ENCODE data around the gene CACNG7. TPM values are rescaled to one million over a fixed set of nuclear protein-coding genes. Genes with fewer than 3 reads are reported as not detected.
A peak's percentile ranks its signal among the peaks of the same experiment; 100 is the strongest.

Gene CACNG7
- total and polyA plus RNA-seq, 4 donors, result not detected

DNA sequence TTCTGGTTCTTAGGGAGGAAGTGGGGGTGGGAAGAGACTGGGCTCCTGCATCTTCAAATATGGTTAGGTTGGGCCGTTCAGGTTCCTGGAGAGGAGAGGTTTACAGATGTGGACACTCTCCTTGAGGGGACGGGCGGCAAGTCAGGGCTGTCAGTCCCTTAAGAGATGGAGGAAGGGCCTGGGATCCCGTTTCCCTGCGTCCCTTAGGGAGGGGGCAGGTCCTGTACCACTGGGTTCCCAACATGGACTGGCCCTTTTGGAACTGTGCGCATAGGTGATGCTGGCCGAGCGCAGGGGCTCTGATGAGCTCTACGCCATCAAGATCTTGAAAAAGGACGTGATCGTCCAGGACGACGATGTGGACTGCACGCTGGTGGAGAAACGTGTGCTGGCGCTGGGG lies 10.9 kb upstream of the CACNG7 start:
- H3K4me3 ChIP-seq (ENCODE audit: low read length in 2 of 2), result no peak overlapping the region
- DNase-seq (no peak), ATAC-seq (ENCODE audit: low FRiP score) (no peak)
- intact Hi-C loops (cut with DNase I), result no loop called here
- no peaks in the 10 kb centered on the region for H3K4me1 ChIP-seq (ENCODE audit: control insufficient read depth in 1 of 2, insufficient read depth in 2 of 2, low read length in 2 of 2)
- whole genome bisulfite sequencing, 2 donors, result 3 to 10% methylated on average over 16 of the region's 16 CpGs
- no peaks in the 10 kb centered on the region for H3K9me3 ChIP-seq (ENCODE audit: control insufficient read depth, low read length)
- no peaks in the 10 kb centered on the region for H3K36me3 ChIP-seq (ENCODE audit: control insufficient read depth in 1 of 2, insufficient read depth in 2 of 2, low read length in 1 of 2)
- no peaks in the 10 kb centered on the region for H3K27me3 ChIP-seq (ENCODE audit: control insufficient read depth in 1 of 2, insufficient read depth in 2 of 2, low read length in 1 of 2)
- H3K27ac ChIP-seq (ENCODE audit: low read depth in 1 of 2, low read length in 2 of 2), result no peak overlapping the region

- DNase-seq (no peak), ATAC-seq (ENCODE audit: low FRiP score) (no peak)
- intact Hi-C loops (cut with DNase I), result no loop called here
- H3K27ac ChIP-seq (ENCODE audit: low read depth in 1 of 2, low read length in 2 of 2), result no peak overlapping the region
- no peaks in the 10 kb centered on the region for H3K4me1 ChIP-seq (ENCODE audit: control insufficient read depth in 1 of 2, insufficient read depth in 2 of 2, low read length in 2 of 2)
- WGBS, 2 donors, result 3 to 4% methylated on average over 38 to 42 of the region's 42 CpGs
- no peak overlapping the region for H3K4me3 ChIP-seq (ENCODE audit: low read length in 2 of 2)
- no peaks in the 10 kb centered on the region for H3K27me3 ChIP-seq (ENCODE audit: control insufficient read depth in 1 of 2, insufficient read depth in 2 of 2, low read length in 1 of 2)
- H3K36me3 ChIP-seq (ENCODE audit: control insufficient read depth in 1 of 2, insufficient read depth in 2 of 2, low read length in 1 of 2), result no peaks in the 10 kb centered on the region
- no peaks in the 10 kb centered on the region for H3K9me3 ChIP-seq (ENCODE audit: control insufficient read depth, low read length)
These were observed 10.3 kb upstream of the CACNG7 start for GRCh38 chr19:53898636-53899341.

DNA sequence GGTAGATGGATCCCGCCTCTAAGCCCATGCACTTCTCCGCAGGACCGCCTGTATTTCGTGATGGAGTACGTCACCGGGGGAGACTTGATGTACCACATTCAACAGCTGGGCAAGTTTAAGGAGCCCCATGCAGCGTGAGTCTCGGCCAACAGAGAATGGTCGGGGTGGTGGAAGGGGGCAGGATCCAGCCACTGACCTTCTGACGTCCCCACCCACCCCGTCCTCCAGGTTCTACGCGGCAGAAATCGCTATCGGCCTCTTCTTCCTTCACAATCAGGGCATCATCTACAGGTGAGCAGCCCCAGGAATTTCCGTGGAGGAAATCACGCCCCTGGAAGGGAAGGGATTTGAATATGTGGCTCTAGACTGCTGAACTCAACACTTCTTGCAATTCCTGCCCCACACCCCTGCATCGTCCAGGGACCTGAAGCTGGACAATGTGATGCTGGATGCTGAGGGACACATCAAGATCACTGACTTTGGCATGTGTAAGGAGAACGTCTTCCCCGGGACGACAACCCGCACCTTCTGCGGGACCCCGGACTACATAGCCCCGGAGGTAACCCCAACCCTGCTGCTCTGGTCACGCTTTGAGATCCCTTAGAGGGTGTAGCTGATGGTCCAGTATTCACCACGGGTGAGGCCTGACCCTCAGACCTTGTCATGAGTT lies 8.8 kb upstream of the CACNG7 start:
- 91 to 93% methylated on average over 27 of the region's 27 CpGs for WGBS, 2 donors
- DNase-seq, result no peak
- no peak overlapping the region for H3K4me3 ChIP-seq (ENCODE audit: low read length in 2 of 2)
- H3K4me1 ChIP-seq (ENCODE audit: control insufficient read depth in 1 of 2, insufficient read depth in 2 of 2, low read length in 2 of 2), result no peaks in the 10 kb centered on the region
- H3K36me3 ChIP-seq (ENCODE audit: control insufficient read depth in 1 of 2, insufficient read depth in 2 of 2, low read length in 1 of 2), result no peaks in the 10 kb centered on the region
- intact Hi-C loops (cut with DNase I), result no loop called here
- H3K9me3 ChIP-seq (ENCODE audit: control insufficient read depth, low read length), result no peaks in the 10 kb centered on the region
- ATAC-seq (ENCODE audit: low FRiP score), result no peak
- no peaks in the 10 kb centered on the region for H3K27me3 ChIP-seq (ENCODE audit: control insufficient read depth in 1 of 2, insufficient read depth in 2 of 2, low read length in 1 of 2)
- no peak overlapping the region for H3K27ac ChIP-seq (ENCODE audit: low read depth in 1 of 2, low read length in 2 of 2)

DNA sequence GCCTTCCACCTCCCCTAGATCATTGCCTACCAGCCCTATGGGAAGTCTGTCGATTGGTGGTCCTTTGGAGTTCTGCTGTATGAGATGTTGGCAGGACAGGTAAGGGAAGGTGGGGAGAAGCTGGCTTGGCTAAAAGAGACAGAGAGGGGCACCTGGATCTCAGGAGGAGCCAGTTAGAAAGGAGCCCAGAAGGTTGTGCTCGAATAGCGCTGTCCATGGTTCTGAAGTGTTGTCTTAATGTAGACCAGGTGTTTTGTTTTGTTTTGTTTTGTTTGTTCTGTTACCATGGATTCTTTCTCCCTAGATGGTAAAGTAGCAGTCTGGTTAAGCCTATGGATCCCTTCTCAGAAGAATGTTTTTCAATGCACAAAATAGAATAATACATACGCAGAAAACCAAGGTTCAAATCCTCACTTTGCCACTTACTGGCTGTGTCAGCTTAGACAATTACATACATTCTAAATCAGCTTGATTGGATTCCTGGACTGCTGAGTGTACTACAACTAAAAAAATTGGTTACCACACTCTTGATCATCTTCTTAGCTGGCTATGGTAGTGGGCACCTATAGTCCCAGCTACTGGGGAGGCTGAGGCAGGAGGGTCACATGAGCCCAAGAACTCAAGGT lies 5.9 kb upstream of the CACNG7 start:
- WGBS, 2 donors, result 43 to 44% methylated on average over 4 of the region's 4 CpGs
- no peaks in the 10 kb centered on the region for H3K9me3 ChIP-seq (ENCODE audit: control insufficient read depth, low read length)
- no peak for ATAC-seq (ENCODE audit: low FRiP score)
- no peak for DNase-seq
- no peak overlapping the region for H3K4me3 ChIP-seq (ENCODE audit: low read length in 2 of 2)
- no peak overlapping the region for H3K27ac ChIP-seq (ENCODE audit: low read depth in 1 of 2, low read length in 2 of 2)
- H3K36me3 ChIP-seq (ENCODE audit: control insufficient read depth in 1 of 2, insufficient read depth in 2 of 2, low read length in 1 of 2), result no peaks in the 10 kb centered on the region
- H3K4me1 ChIP-seq (ENCODE audit: control insufficient read depth in 1 of 2, insufficient read depth in 2 of 2, low read length in 2 of 2), result no peaks in the 10 kb centered on the region
- intact Hi-C loops (cut with DNase I), result no loop called here
- H3K27me3 ChIP-seq (ENCODE audit: control insufficient read depth in 1 of 2, insufficient read depth in 2 of 2, low read length in 1 of 2), result no peaks in the 10 kb centered on the region

DNA sequence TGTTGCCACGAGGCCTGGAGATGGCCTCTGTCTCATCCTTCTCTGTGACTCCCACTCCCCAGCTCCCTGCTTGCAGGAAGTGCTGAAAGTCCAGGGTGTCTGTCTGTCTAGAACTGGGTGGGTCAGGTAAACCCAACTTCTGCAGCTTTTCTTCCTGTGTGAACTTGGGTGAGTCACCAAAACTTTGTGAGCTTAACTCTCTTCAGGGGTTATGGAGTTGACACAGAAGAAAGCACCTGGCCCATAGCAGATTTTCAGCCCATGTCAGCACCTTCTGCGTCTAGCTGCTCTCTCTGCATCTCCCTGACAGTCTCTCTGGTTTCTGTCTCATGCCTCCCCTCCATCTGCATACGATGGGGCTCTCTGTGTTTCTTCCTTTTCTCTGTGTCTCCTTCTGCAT lies 4.2 kb upstream of the CACNG7 start:
- Histone ChIP-seq H3K4me3 (ENCODE audit: low read length in 2 of 2) (no peak overlapping the region), H3K4me1 (ENCODE audit: control insufficient read depth in 1 of 2, insufficient read depth in 2 of 2, low read length in 2 of 2) (no peaks in the 10 kb centered on the region), H3K36me3 (ENCODE audit: control insufficient read depth in 1 of 2, insufficient read depth in 2 of 2, low read length in 1 of 2) (no peaks in the 10 kb centered on the region), H3K9me3 (ENCODE audit: control insufficient read depth, low read length) (no peaks in the 10 kb centered on the region), H3K27me3 (ENCODE audit: control insufficient read depth in 1 of 2, insufficient read depth in 2 of 2, low read length in 1 of 2) (no peaks in the 10 kb centered on the region), H3K27ac (ENCODE audit: low read depth in 1 of 2, low read length in 2 of 2) (no peak overlapping the region)
- DNase-seq (no peak), ATAC-seq (ENCODE audit: low FRiP score) (no peak)
- WGBS, 2 donors, result 34 to 44% methylated on average over 3 of the region's 3 CpGs
- intact Hi-C loops (cut with DNase I), result no loop called here

GRCh38 chr19:53905787-53906186 lies 3.3 kb upstream of the CACNG7 start:
- Histone ChIP-seq H3K4me1 (ENCODE audit: control insufficient read depth in 1 of 2, insufficient read depth in 2 of 2, low read length in 2 of 2) (no peaks in the 10 kb centered on the region), H3K36me3 (ENCODE audit: control insufficient read depth in 1 of 2, insufficient read depth in 2 of 2, low read length in 1 of 2) (no peaks in the 10 kb centered on the region), H3K4me3 (ENCODE audit: low read length in 2 of 2) (no peak overlapping the region), H3K9me3 (ENCODE audit: control insufficient read depth, low read length) (no peaks in the 10 kb centered on the region), H3K27me3 (ENCODE audit: control insufficient read depth in 1 of 2, insufficient read depth in 2 of 2, low read length in 1 of 2) (no peaks in the 10 kb centered on the region), H3K27ac (ENCODE audit: low read depth in 1 of 2, low read length in 2 of 2) (no peak overlapping the region)
- DNase-seq, result no peak
- ATAC-seq (ENCODE audit: low FRiP score), result no peak
- 48 to 57% methylated on average over 1 of the region's 1 CpG for WGBS, 2 donors
- intact Hi-C loops (cut with DNase I), result no loop called here

- ATAC-seq (ENCODE audit: low FRiP score) (peak; percentile 76), DNase-seq (peak in 1 of 2 donors; percentile 87)
- Histone ChIP-seq H3K9me3 (ENCODE audit: control insufficient read depth, low read length) (no peaks in the 10 kb centered on the region), H3K27ac (ENCODE audit: low read depth in 1 of 2, low read length in 2 of 2) (no peak overlapping the region), H3K36me3 (ENCODE audit: control insufficient read depth in 1 of 2, insufficient read depth in 2 of 2, low read length in 1 of 2) (no peaks in the 10 kb centered on the region), H3K27me3 (ENCODE audit: control insufficient read depth in 1 of 2, insufficient read depth in 2 of 2, low read length in 1 of 2) (no peaks in the 10 kb centered on the region), H3K4me1 (ENCODE audit: control insufficient read depth in 1 of 2, insufficient read depth in 2 of 2, low read length in 2 of 2) (no peaks in the 10 kb centered on the region), H3K4me3 (ENCODE audit: low read length in 2 of 2) (no peak overlapping the region)
- intact Hi-C loops (cut with DNase I), result no loop called here
- 11% methylated on average over 46 to 48 of the region's 48 CpGs for WGBS, 2 donors
These were observed 2.6 kb upstream of the CACNG7 start for GRCh38 chr19:53906211-53907192.

GRCh38 chr19:53907193-53907581 lies 1.9 kb upstream of the CACNG7 start:
- H3K9me3 ChIP-seq (ENCODE audit: control insufficient read depth, low read length), result no peaks in the 10 kb centered on the region
- no peak for ATAC-seq (ENCODE audit: low FRiP score)
- WGBS, 2 donors, result 29% methylated on average over 14 of the region's 14 CpGs
- H3K27ac ChIP-seq (ENCODE audit: low read depth in 1 of 2, low read length in 2 of 2), result no peak overlapping the region
- no peaks in the 10 kb centered on the region for H3K4me1 ChIP-seq (ENCODE audit: control insufficient read depth in 1 of 2, insufficient read depth in 2 of 2, low read length in 2 of 2)
- intact Hi-C loops (cut with DNase I), result no loop called here
- H3K4me3 ChIP-seq (ENCODE audit: low read length in 2 of 2), result no peak overlapping the region
- no peaks in the 10 kb centered on the region for H3K27me3 ChIP-seq (ENCODE audit: control insufficient read depth in 1 of 2, insufficient read depth in 2 of 2, low read length in 1 of 2)
- H3K36me3 ChIP-seq (ENCODE audit: control insufficient read depth in 1 of 2, insufficient read depth in 2 of 2, low read length in 1 of 2), result no peaks in the 10 kb centered on the region
- DNase-seq, result no peak

Data from aorta (tissue), 5 donors.